ENCODE measurements around the gene DAPK2. TPM values are rescaled to one million over a fixed set of nuclear protein-coding genes. Genes with fewer than 3 reads are reported as not detected.

Gene DAPK2
- 100 to 1,000 TPM in 3 of 4 donors, 10 to 100 TPM in 1; 45.1 to 244 (median 107) TPM for total RNA-seq

GRCh38 chr15:64046421-64047153 is at the start of gene DAPK2:
DAPK2 (minus strand) TSS chr15:64046485; CDS start chr15:64040261, 6,224 bp downstream.
- Histone ChIP-seq H3K4me3 (peak within 1 kb of the TSS; percentile 58 to 83 (median 66)), H3K27me3 (no peaks in the 10 kb centered on the region), H3K4me1 (peaks cover 7 to 28% (median 22%) of the 10 kb centered on the region in 4 donors), H3K9me3 (no peaks in the 10 kb centered on the region), H3K27ac (peak within 1 kb of the TSS; percentile 44 to 85 (median 78)), H3K36me3 (no peaks in the 10 kb centered on the region)
- in situ Hi-C loops (cut with MboI; ENCODE audit: low pct_ligation_motif_present in 1 of 4, low pct_unique_long_range_greater_than_20kb in 1 of 4, low sequenced_read_pairs in 3 of 4), result no loop called here
- DNase-seq, result peak; percentile 83
- TF ChIP-seq POLR2AphosphoS5 (IDR thresholded peaks at IDR 0.05) (no peak), CTCF (IDR thresholded peaks at IDR 0.05) (peak; percentile 67 to 83 (median 71))
- intact Hi-C loops (cut with DNase I; ENCODE audit: low total_unique reads), result loop anchor here (5.0 kb wide), 1 partner anchor 99 kb away; no protein-coding TSS in a partner anchor
- WGBS, 2 donors (ENCODE audit: low coverage in 1 of 2), result 14% methylated on average over 45 of the region's 50 CpGs; no CpG with 5 or more reads in 1 of the 2 donors

DNA sequence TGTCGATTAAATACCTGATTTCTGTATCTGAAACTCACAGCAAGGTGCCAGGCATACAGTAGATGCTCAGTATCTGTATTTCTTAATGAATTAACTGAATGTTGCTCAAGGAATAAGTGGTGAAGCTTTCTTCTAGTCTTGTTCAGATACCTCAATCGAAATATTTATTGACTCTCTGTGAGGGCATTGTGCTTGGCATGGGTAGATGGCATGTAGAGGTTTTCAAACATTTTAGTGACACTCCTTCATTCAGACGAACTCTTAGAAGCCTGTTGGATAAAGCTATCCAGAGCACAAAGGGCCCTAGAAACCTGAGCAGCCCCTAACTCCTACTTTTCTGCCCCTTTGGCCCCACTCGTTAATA is 49.1 kb upstream of the DAPK2 start:
- no peak for TF ChIP-seq CTCF (IDR thresholded peaks at IDR 0.05)
- no peak for TF ChIP-seq POLR2A (IDR thresholded peaks at IDR 0.05)
- TF ChIP-seq POLR2AphosphoS5 (IDR thresholded peaks at IDR 0.05), result no peak
- no peak for TF ChIP-seq EP300 (IDR thresholded peaks at IDR 0.05; ENCODE audit: low read depth)
- no peak for DNase-seq
- H3K36me3 ChIP-seq, result no peaks in the 10 kb centered on the region
- peaks cover 27 to 77% (median 44%) of the 10 kb centered on the region in 4 donors for H3K4me1 ChIP-seq
- intact Hi-C loops (cut with DNase I; ENCODE audit: low total_unique reads), result no loop called here
- H3K4me3 ChIP-seq, result peak overlapping the region in 3 of 4 donors; percentile 65 to 94 (median 76)
- in situ Hi-C loops (cut with MboI; ENCODE audit: low pct_ligation_motif_present in 1 of 4, low pct_unique_long_range_greater_than_20kb in 1 of 4, low sequenced_read_pairs in 3 of 4), result no loop called here
- peak overlapping the region; percentile 86 to 92 (median 89) for H3K27ac ChIP-seq
- H3K27me3 ChIP-seq, result no peaks in the 10 kb centered on the region
- WGBS, 2 donors (ENCODE audit: low coverage in 1 of 2), result 33 to 56% methylated on average over 3 to 4 of the region's 4 CpGs
- H3K9me3 ChIP-seq, result no peaks in the 10 kb centered on the region

DNA sequence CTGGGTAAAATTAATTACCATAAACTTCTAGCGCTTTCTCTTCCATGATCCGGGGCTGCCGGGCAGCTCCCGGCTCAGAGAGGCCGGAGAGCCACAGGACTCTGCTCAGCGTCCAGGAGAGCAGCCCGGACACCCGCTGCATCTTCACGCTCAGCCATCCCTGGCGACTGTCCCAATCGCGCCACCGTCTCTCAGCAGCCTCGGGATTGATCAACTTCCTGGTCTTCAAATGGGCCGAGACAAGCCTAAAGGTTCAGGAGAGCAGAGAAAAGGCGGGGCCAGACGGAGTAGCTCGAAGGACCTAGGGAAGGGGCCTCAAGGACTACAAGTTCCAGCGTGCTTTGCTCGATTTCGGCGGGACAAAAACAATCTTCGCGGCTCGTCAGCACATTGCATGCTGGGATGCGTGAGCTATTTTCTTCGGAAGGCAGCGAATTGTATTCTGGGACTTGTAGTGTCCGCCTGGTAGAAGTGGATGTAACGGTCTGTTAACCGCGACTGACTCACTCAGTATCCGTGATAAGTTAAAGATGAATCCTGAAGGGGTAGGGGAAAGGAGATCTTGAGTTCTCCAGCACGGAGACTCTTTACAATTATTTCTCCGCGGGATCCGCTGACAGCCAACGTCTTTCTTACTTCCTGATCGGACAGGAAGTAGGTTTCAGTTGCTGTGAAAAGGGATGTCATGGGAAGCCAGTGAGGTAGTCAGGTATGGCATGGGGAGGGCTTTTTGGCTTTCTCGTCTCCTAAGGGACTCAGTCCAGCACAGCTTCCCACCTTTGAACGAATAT is 47.5 kb upstream of the DAPK2 start, which contains the start of gene CIAO2A:
TSS of gene CIAO2A (minus strand) at position 212 of the 791 bp plus-strand sequence. CDS start at position 142, 70 bp downstream.
- intact Hi-C loops (cut with DNase I; ENCODE audit: low total_unique reads) (no loop called here), in situ Hi-C loops (cut with MboI; ENCODE audit: low pct_ligation_motif_present in 1 of 4, low pct_unique_long_range_greater_than_20kb in 1 of 4, low sequenced_read_pairs in 3 of 4) (no loop called here)
- H3K27me3 ChIP-seq, result no peaks in the 10 kb centered on the region
- peaks cover 0 to 6% (median 0%) of the 10 kb centered on the region in 4 donors for H3K36me3 ChIP-seq
- H3K9me3 ChIP-seq, result no peaks in the 10 kb centered on the region
- 0% methylated on average over 8 to 41 of the region's 41 CpGs for WGBS, 2 donors (ENCODE audit: low coverage in 1 of 2)
- H3K27ac ChIP-seq, result peak within 1 kb of the TSS; percentile 86 to 92 (median 89)
- peaks cover 27 to 70% (median 40%) of the 10 kb centered on the region in 4 donors for H3K4me1 ChIP-seq
- no peak for TF ChIP-seq EP300 (IDR thresholded peaks at IDR 0.05; ENCODE audit: low read depth)
- TF ChIP-seq POLR2A (IDR thresholded peaks at IDR 0.05), result peak; percentile 89
- peak; percentile 78 to 94 (median 91) for TF ChIP-seq POLR2AphosphoS5 (IDR thresholded peaks at IDR 0.05)
- no peak for TF ChIP-seq CTCF (IDR thresholded peaks at IDR 0.05)
- peak within 1 kb of the TSS; percentile 52 to 84 (median 62) for H3K4me3 ChIP-seq
- peak; percentile 98 for DNase-seq

All from transverse colon (tissue), 4 donors.